G401 (cell line): ENCODE measurements around the gene STK39. TPM values are rescaled to one million over a fixed set of nuclear protein-coding genes. Genes with fewer than 3 reads are reported as not detected.

Experiments
- DNase-seq: peaks from one replicate; pipeline ENCODE4 v3.0.0-alpha.2; 2015; ENCODE audit warnings: low spot score
- in situ Hi-C: cut with HindIII; loops from 2 replicates; pipeline ENCODE4 v1.10.0; 2016; ENCODE audit warnings: low sequenced_read_pairs, mixed read lengths
- total RNA-seq: library from RNA; depleted of rRNA; stranded (reverse); fragments of >200 nt; shearing (Covaris generic); gene quantifications from 2 replicates; pipeline ENCODE4 v1.2.3, GENCODE V29; 2014; rRNA removed

STK39 gene
- total RNA-seq, 1 experiment from 2014 or later, result not detected

GRCh38 chr2:167933097-167933814, 314.1 kb downstream of the STK39 start:
- in situ Hi-C loops, result no loop called here
- no peak for DNase-seq

GRCh38 chr2:167932123-167932693, 315.2 kb downstream of the STK39 start:
- DNase-seq, result no peak
- in situ Hi-C loops, result no loop called here

- no peak for DNase-seq
- in situ Hi-C loops, result no loop called here
These were observed 317.9 kb downstream of the STK39 start for GRCh38 chr2:167929484-167929883.

GRCh38 chr2:167928434-167928833, 319.0 kb downstream of the STK39 start:
- no peak for DNase-seq
- in situ Hi-C loops, result no loop called here

- in situ Hi-C loops, result no loop called here
- no peak for DNase-seq
These were observed 321.6 kb downstream of the STK39 start for GRCh38 chr2:167925758-167926157.

- no peak for DNase-seq
- in situ Hi-C loops, result no loop called here
These were observed 322.8 kb downstream of the STK39 start for GRCh38 chr2:167924556-167924955.

GRCh38 chr2:167916756-167917155, 330.6 kb downstream of the STK39 start:
- in situ Hi-C loops, result no loop called here

GRCh38 chr2:167914969-167915368, 332.4 kb downstream of the STK39 start:
- no peak for DNase-seq
- in situ Hi-C loops, result no loop called here

More at GRCh38 chr2:167916756-167917155, 330.6 kb downstream of the STK39 start:
- DNase-seq, result no peak

- no peak for DNase-seq
- in situ Hi-C loops, result no loop called here
These were observed 338.6 kb downstream of the STK39 start for GRCh38 chr2:167908786-167909185.

- in situ Hi-C loops, result no loop called here
- DNase-seq, result no peak
These were observed 341.7 kb downstream of the STK39 start for GRCh38 chr2:167905668-167906067.

Other genes with a start within 250 kb of the STK39 start
- 12.5 and 23.5 TPM in 2 replicates for gene CERS6, start 208.7 kb upstream of the STK39 start, total RNA-seq